HEK293 (cell line): Measurements from ENCODE around the gene MORC1.

ENCODE experiments used
- CTCF ChIP-seq: fragments of 450-650 bp; formaldehyde crosslinking; IDR thresholded peaks from 2 replicates; pipeline ENCODE4 v1.5.1; 2016; ENCODE audit warnings: missing biosample characterization, missing genetic modification characterization
- GLI4 ChIP-seq: fragments of 450-650 bp; formaldehyde crosslinking; IDR thresholded peaks from 2 replicates; pipeline ENCODE4 v1.5.1; 2016; ENCODE audit warnings: missing biosample characterization, missing genetic modification characterization
- KLF1 ChIP-seq: fragments of 450-650 bp; formaldehyde crosslinking; IDR thresholded peaks from 2 replicates; pipeline ENCODE4 v1.5.1; 2016; ENCODE audit warnings: missing biosample characterization, missing genetic modification characterization
- KLF16 ChIP-seq: fragments of 450-650 bp; formaldehyde crosslinking; IDR thresholded peaks from 2 replicates; pipeline ENCODE4 v1.5.1; 2017; ENCODE audit warnings: missing biosample characterization, missing genetic modification characterization
- PRDM10 ChIP-seq: fragments of 450-650 bp; formaldehyde crosslinking; IDR thresholded peaks from 2 replicates; pipeline ENCODE4 v1.5.1; 2016; ENCODE audit warnings: missing biosample characterization, missing genetic modification characterization
- REST ChIP-seq: fragments of 450-650 bp; formaldehyde crosslinking; IDR thresholded peaks from 2 replicates; pipeline ENCODE4 v1.5.1; 2016; ENCODE audit warnings: missing biosample characterization, missing genetic modification characterization
- YY1 ChIP-seq: fragments of 450-650 bp; formaldehyde crosslinking; IDR thresholded peaks from 2 replicates; pipeline ENCODE4 v1.5.1; 2018; ENCODE audit warnings: missing biosample characterization, missing genetic modification characterization
- ZFP37 ChIP-seq: fragments of 450-650 bp; formaldehyde crosslinking; IDR thresholded peaks from 2 replicates; pipeline ENCODE4 v1.5.1; 2016; ENCODE audit warnings: missing biosample characterization, missing genetic modification characterization
- ZNF2 ChIP-seq: fragments of 450-650 bp; formaldehyde crosslinking; IDR thresholded peaks from 2 replicates; pipeline ENCODE4 v1.5.1; 2016; ENCODE audit warnings: missing biosample characterization, missing genetic modification characterization
- ZNF548 ChIP-seq: fragments of 450-650 bp; formaldehyde crosslinking; IDR thresholded peaks from 2 replicates; pipeline ENCODE4 v1.5.1; 2016; ENCODE audit warnings: missing biosample characterization, missing genetic modification characterization
- ZNF701 ChIP-seq: fragments of 450-650 bp; formaldehyde crosslinking; IDR thresholded peaks from 2 replicates; pipeline ENCODE4 v1.5.1; 2016; ENCODE audit warnings: missing biosample characterization, missing genetic modification characterization

- TF ChIP-seq ZNF701 (tag by site-specific recombination) (no peak), ZNF2 (no peak), YY1 (tag by site-specific recombination) (no peak), PRDM10 (tag by site-specific recombination) (no peak), KLF1 (tag by site-specific recombination) (no peak), ZNF548 (tag by site-specific recombination) (no peak), REST (tag by site-specific recombination) (no peak), CTCF (tag by site-specific recombination) (no peak), ZFP37 (tag by site-specific recombination) (no peak), KLF16 (tag by site-specific recombination) (no peak), GLI4 (tag by site-specific recombination) (no peak)
These were observed 19.8 kb upstream of the MORC1 start for GRCh38 chr3:109137761-109138160.
